NK-92 (cell line): ENCODE results near the gene SLFN12L.
"Not testable (repeated sequence)": the region's sequence is repeated elsewhere in the genome, so short reads cannot be mapped to it uniquely, and the experiment has no call there.

ENCODE experiments used
- DNase-seq: peaks from one replicate; lab custom pipeline; 2025; ENCODE audit not compliant: unreplicated experiment; lab: John Stamatoyannopoulos, UW

Gene SLFN12L

GRCh38 chr17:35498448-35499178 lies 38.9 kb downstream of the SLFN12L start:
- no peak for DNase-seq

GRCh38 chr17:35496451-35497290 lies 40.8 kb downstream of the SLFN12L start:
- no peak for DNase-seq

- no peak for DNase-seq
Observed at GRCh38 chr17:35493040-35493439, 44.4 kb downstream of the SLFN12L start.

- no peak for DNase-seq
Observed at GRCh38 chr17:35491417-35491816, 46.1 kb downstream of the SLFN12L start.

GRCh38 chr17:35489944-35490343 lies 47.5 kb downstream of the SLFN12L start:
- no peak for DNase-seq

GRCh38 chr17:35488991-35489390 lies 48.5 kb downstream of the SLFN12L start:
- no peak for DNase-seq

GRCh38 chr17:35486920-35487732 lies 50.4 kb downstream of the SLFN12L start:
- DNase-seq: no peak

GRCh38 chr17:35479271-35479670 lies 58.2 kb downstream of the SLFN12L start:
- no peak for DNase-seq

GRCh38 chr17:35477248-35477647 lies 60.2 kb downstream of the SLFN12L start:
- DNase-seq: no peak

GRCh38 chr17:35476283-35476820 lies 61.1 kb downstream of the SLFN12L start:
- no peak for DNase-seq

GRCh38 chr17:35468475-35468874 lies 69.0 kb downstream of the SLFN12L start:
- DNase-seq: no peak

GRCh38 chr17:35467824-35468223 lies 69.7 kb downstream of the SLFN12L start:
- DNase-seq: no peak

GRCh38 chr17:35460354-35460851 lies 77.1 kb downstream of the SLFN12L start:
- DNase-seq: no peak

- DNase-seq: not testable (repeated sequence)
Observed at GRCh38 chr17:35454035-35454434, 83.4 kb downstream of the SLFN12L start.

- no peak for DNase-seq
Observed at GRCh38 chr17:35453171-35453570, 84.3 kb downstream of the SLFN12L start.

GRCh38 chr17:35449371-35449931 lies 88.0 kb downstream of the SLFN12L start:
- DNase-seq: no peak

- DNase-seq: no peak
Observed at GRCh38 chr17:35448899-35449227, 88.6 kb downstream of the SLFN12L start.

GRCh38 chr17:35448214-35448898 lies 89.1 kb downstream of the SLFN12L start, which contains the start of gene SLFN13:
TSS of gene SLFN13 (minus strand) at chr17:35448766. CDS start at chr17:35445680, 3,086 bp downstream.
- DNase-seq: peak; percentile 41

- no peak for DNase-seq
Observed at GRCh38 chr17:35447499-35447898, 90.0 kb downstream of the SLFN12L start.

- DNase-seq: no peak
Observed at GRCh38 chr17:35438433-35438832, 99.0 kb downstream of the SLFN12L start.
